A673 (cell line): ENCODE data around the gene CLPX. TPM values are rescaled to one million over a fixed set of nuclear protein-coding genes. Genes with fewer than 3 reads are reported as not detected.

ENCODE experiments used
- Bru-seq: library from RNA; stranded (reverse); fragments of 400-500 nt; gene quantifications from one replicate; lab custom pipeline; 2021; lab: Mats Ljungman, UMichigan
- BruChase-seq, 2 experiments: library from RNA; stranded (reverse); fragments of 400-500 nt; gene quantifications; one replicate each; lab custom pipeline; 2021; lab: Mats Ljungman, UMichigan
- BruUV-seq: library from RNA; stranded (reverse); fragments of 400-500 nt; replicated peaks from 2 replicates; lab custom pipeline; 2021; lab: Mats Ljungman, UMichigan
- CTCF ChIA-PET: fragments of 300-600 bp; sonication (Branson Sonifier 250); formaldehyde crosslinking; loops from one replicate; lab custom pipeline; 2022; ENCODE audit warnings: antibody characterized with exemption; lab: Charles Lee
- POLR2A ChIA-PET: fragments of 300-600 bp; sonication (Branson Sonifier 250); formaldehyde crosslinking; loops from one replicate; lab custom pipeline; 2022; ENCODE audit warnings: antibody characterized with exemption; ENCODE audit not compliant: low non-redundant PET; lab: Charles Lee
- DNase-seq: peaks from one replicate; pipeline ENCODE4 v3.0.0-alpha.2; 2015; ENCODE audit warnings: low spot score
- H3K27ac ChIP-seq: fragments of 200-600 bp; sonication (generic); 2 replicates; pipeline ENCODE4 v1.5.1; 2016; ENCODE audit warnings: mixed run types, low read depth, mild to moderate bottlenecking, mixed read lengths, antibody characterized with exemption, low read length; ENCODE audit not compliant: poor library complexity, severe bottlenecking
- H3K27me3 ChIP-seq: fragments of 200-600 bp; sonication (generic); replicated peaks from 2 replicates; pipeline ENCODE4 v1.6.1; 2017; ENCODE audit warnings: mixed run types, low read depth, mild to moderate bottlenecking, mixed read lengths, antibody characterized with exemption, low read length; ENCODE audit not compliant: insufficient read depth, poor library complexity
- H3K36me3 ChIP-seq: fragments of 200-600 bp; sonication (generic); 2 replicates; pipeline ENCODE4 v1.6.1; 2016; ENCODE audit warnings: mixed run types, mild to moderate bottlenecking, mixed read lengths, antibody characterized with exemption, low read length; ENCODE audit not compliant: insufficient read depth, poor library complexity, severe bottlenecking
- H3K4me1 ChIP-seq: fragments of 200-600 bp; sonication (generic); 2 replicates; pipeline ENCODE4 v1.6.1; 2017; ENCODE audit warnings: mixed run types, mild to moderate bottlenecking, mixed read lengths, antibody characterized with exemption, low read length; ENCODE audit not compliant: insufficient read depth, poor library complexity, severe bottlenecking
- H3K4me3 ChIP-seq: fragments of 200-600 bp; sonication (generic); 2 replicates; pipeline ENCODE4 v1.5.1; 2016; ENCODE audit warnings: low read depth, mixed run types, mild to moderate bottlenecking, mixed read lengths, low read length; ENCODE audit not compliant: poor library complexity, severe bottlenecking
- H3K9me3 ChIP-seq: fragments of 200-600 bp; sonication (generic); 2 replicates; pipeline ENCODE4 v1.6.1; 2016; ENCODE audit warnings: mixed run types, low read depth, mild to moderate bottlenecking, mixed read lengths, antibody characterized with exemption, low read length; ENCODE audit not compliant: poor library complexity, severe bottlenecking
- CTCF ChIP-seq: fragments of 300-800, 200-600 bp; sonication (generic); conservative IDR thresholded peaks from 2 replicates; pipeline ENCODE4 v1.5.1; 2017; ENCODE audit warnings: low read depth, mild to moderate bottlenecking, antibody characterized with exemption, low read length, moderate library complexity, mixed read lengths
- EZH2 ChIP-seq: fragments of 200-600 bp; sonication (generic); IDR thresholded peaks from 2 replicates; pipeline ENCODE4 v1.6.1; 2017; ENCODE audit warnings: borderline replicate concordance, low read depth, mild to moderate bottlenecking, mixed read lengths, antibody characterized with exemption, low read length; ENCODE audit not compliant: poor library complexity, severe bottlenecking
- intact Hi-C: fragments of 100-400 bp; cut with micrococcal nuclease; formaldehyde crosslinking; loops from one replicate; pipeline ENCODE4 v1.10.0; 2022; ENCODE audit not compliant: unreplicated experiment
- long read RNA-seq: library from polyadenylated mRNA; stranded (forward); transcript quantifications from one replicate; pipeline ENCODE4 v2.0.0, GENCODE V29; 2022
- total RNA-seq: library from RNA; stranded (reverse); gene quantifications from 2 replicates; pipeline ENCODE4 v1.2.3, GENCODE V29; 2021

Gene CLPX
- total RNA-seq (60.2 and 64.4 TPM in 2 replicates), Bru-seq, nascent RNA (percentile 82 among the genes with signal in this experiment), BruChase-seq, experiment 1, labeled RNA remaining after a 2-hour chase (percentile 80 among the genes with signal in this experiment), BruChase-seq, experiment 2, labeled RNA remaining after a 6-hour chase (percentile 84 among the genes with signal in this experiment)
- long read RNA-seq, full-length matches to known transcripts, result 30 of 41 reads
- long read RNA-seq, partial matches to known transcripts, result 5 of 41 reads
- long read RNA-seq, other reads (novel, unspliced or antisense), result 6 of 41 reads

GRCh38 chr15:65184868-65185717 lies at the start of gene CLPX:
Gene CLPX (minus strand): TSS chr15:65185342. CDS start chr15:65185153, 189 bp downstream.
- H3K9me3 ChIP-seq, result no peaks in the 10 kb centered on the region
- no peaks in the 10 kb centered on the region for H3K27me3 ChIP-seq
- no peaks in the 10 kb centered on the region for H3K4me1 ChIP-seq
- H3K4me3 ChIP-seq, result peak within 1 kb of the TSS; percentile 83
- DNase-seq, result peak; percentile 97
- no TSS peak for BruUV-seq
- intact Hi-C loops, result no loop called here
- TF ChIP-seq EZH2, result no peak
- TF ChIP-seq CTCF, result no peak
- H3K36me3 ChIP-seq, result peaks cover 3% of the 10 kb centered on the region
- ChIA-PET CTCF (interaction anchor here (0.7 to 1.0 kb wide), 3 partner anchors 101 to 303 kb away, joined by 4 to 6 read pairs (median 4); no protein-coding TSS in a partner anchor), POLR2A (interaction anchor here (0.6 to 1.2 kb wide), 5 partner anchors 17 to 937 kb away, joined by 3 to 9 read pairs (median 4); partner anchors contain the start of genes RNU5B-1 and SPG21)
- peak within 1 kb of the TSS; percentile 84 for H3K27ac ChIP-seq

GRCh38 chr15:65233696-65234095 lies 48.6 kb upstream of the CLPX start:
- H3K4me1 ChIP-seq, result no peaks in the 10 kb centered on the region
- intact Hi-C loops, result no loop called here
- no peaks in the 10 kb centered on the region for H3K27me3 ChIP-seq
- DNase-seq, result no peak
- ChIA-PET CTCF (interaction anchor here (0.6 kb wide), 1 partner anchor 37 kb away, joined by 4 read pairs; no protein-coding TSS in a partner anchor), POLR2A (no interaction called here)
- H3K27ac ChIP-seq, result no peak overlapping the region
- H3K9me3 ChIP-seq, result no peaks in the 10 kb centered on the region
- H3K36me3 ChIP-seq, result no peaks in the 10 kb centered on the region
- H3K4me3 ChIP-seq, result no peak overlapping the region
- TF ChIP-seq EZH2 (no peak), CTCF (no peak)
- no TSS peak for BruUV-seq

- no TSS peak for BruUV-seq
- Histone ChIP-seq H3K9me3 (no peaks in the 10 kb centered on the region), H3K27me3 (no peaks in the 10 kb centered on the region), H3K4me3 (no peak overlapping the region), H3K27ac (no peak overlapping the region), H3K36me3 (no peaks in the 10 kb centered on the region), H3K4me1 (no peaks in the 10 kb centered on the region)
- CTCF ChIA-PET, result no interaction called here
- no peak for DNase-seq
- intact Hi-C loops, result no loop called here
- POLR2A ChIA-PET, result no interaction called here
- TF ChIP-seq EZH2, result no peak
- no peak for TF ChIP-seq CTCF
Measured at GRCh38 chr15:65232520-65232919, 47.4 kb upstream of the CLPX start.
